Neural progenitor cell (in vitro differentiated cells): ENCODE results near the gene MTG1. TPM values are rescaled to one million over a fixed set of nuclear protein-coding genes. Genes with fewer than 3 reads are reported as not detected.

Experiments
- DNase-seq: peaks from one replicate; pipeline ENCODE4 v3.0.0-alpha.2; 2016; ENCODE audit warnings: low spot score
- H2AFZ ChIP-seq: fragments of 200-600 bp; sonication (generic); replicated peaks from 2 replicates; pipeline ENCODE4 v1.6.1; 2016; ENCODE audit warnings: antibody characterized with exemption
- H3F3A ChIP-seq: fragments of 200-600 bp; sonication (generic); 2 replicates; pipeline ENCODE4 v1.6.1; 2016; ENCODE audit warnings: antibody characterized with exemption, low read depth
- H3K27ac ChIP-seq: fragments of 200-600 bp; sonication (generic); 2 replicates; pipeline ENCODE4 v1.5.1; 2016; ENCODE audit warnings: mild to moderate bottlenecking
- H3K27me3 ChIP-seq: fragments of 200-600 bp; sonication (generic); 2 replicates; pipeline ENCODE4 v1.6.1; 2016; ENCODE audit warnings: mild to moderate bottlenecking, moderate library complexity
- H3K36me3 ChIP-seq: fragments of 200-600 bp; sonication (generic); 2 replicates; pipeline ENCODE4 v1.5.1; 2016
- H3K4me1 ChIP-seq: fragments of 200-600 bp; sonication (generic); 2 replicates; pipeline ENCODE4 v1.6.1; 2016; ENCODE audit warnings: mixed run types
- H3K4me2 ChIP-seq: fragments of 200-600 bp; sonication (generic); 2 replicates; pipeline ENCODE4 v1.6.1; 2016
- H3K4me3 ChIP-seq: fragments of 200-600 bp; sonication (generic); 2 replicates; pipeline ENCODE4 v1.5.1; 2016
- H3K79me2 ChIP-seq: fragments of 200-600 bp; sonication (generic); 2 replicates; pipeline ENCODE4 v1.6.1; 2016; ENCODE audit warnings: low read depth
- H3K9ac ChIP-seq: fragments of 200-600 bp; sonication (generic); 2 replicates; pipeline ENCODE4 v1.6.1; 2016
- H3K9me3 ChIP-seq: fragments of 200-600 bp; sonication (generic); 2 replicates; pipeline ENCODE4 v1.5.1; 2016; ENCODE audit warnings: low read depth
- H4K20me1 ChIP-seq: fragments of 200-600 bp; sonication (generic); 2 replicates; pipeline ENCODE4 v1.6.1; 2016; ENCODE audit warnings: low read depth
- H3K27ac Mint-ChIP-seq: 3 replicates; pipeline ENCODE4 v1.8.0; 2021; ENCODE audit warnings: mixed read lengths
- H3K27me3 Mint-ChIP-seq: 2 replicates; pipeline ENCODE4 v1.8.0; 2022; ENCODE audit warnings: low read depth, mild to moderate bottlenecking, inconsistent platforms, moderate library complexity, mixed read lengths; ENCODE audit not compliant: insufficient read depth
- H3K36me3 Mint-ChIP-seq: 3 replicates; pipeline ENCODE4 v1.8.0; 2021; ENCODE audit warnings: mixed read lengths
- H3K4me1 Mint-ChIP-seq: 3 replicates; pipeline ENCODE4 v1.8.0; 2021; ENCODE audit warnings: mixed read lengths
- H3K4me3 Mint-ChIP-seq: 3 replicates; pipeline ENCODE4 v1.8.0; 2021; ENCODE audit warnings: mild to moderate bottlenecking, moderate library complexity, mixed read lengths
- H3K9me3 Mint-ChIP-seq: 3 replicates; pipeline ENCODE4 v1.8.0; 2020; ENCODE audit warnings: mixed read lengths
- CTCF ChIP-seq: fragments of 200-600 bp; sonication (generic); IDR thresholded peaks from 2 replicates; pipeline ENCODE4 v1.5.1; 2017; ENCODE audit warnings: antibody characterized with exemption, mild to moderate bottlenecking
- EZH2 ChIP-seq: fragments of 200-600 bp; sonication (generic); IDR thresholded peaks from 2 replicates; pipeline ENCODE4 v1.6.1; 2017; ENCODE audit warnings: antibody characterized with exemption, mild to moderate bottlenecking, moderate library complexity
- EZH2phosphoT487 ChIP-seq: fragments of 200-600 bp; sonication (generic); IDR thresholded peaks from 2 replicates; pipeline ENCODE4 v1.6.1; 2017; ENCODE audit warnings: antibody characterized with exemption
- total RNA-seq: library from RNA; depleted of rRNA; stranded (reverse); fragments of >200 nt; gene quantifications from 2 replicates; pipeline ENCODE4 v1.2.3, GENCODE V29; 2015; ENCODE audit warnings: low replicate concordance

The MTG1 gene
- total RNA-seq, 1 donor from 2014 or later, result 28.0 TPM

DNA sequence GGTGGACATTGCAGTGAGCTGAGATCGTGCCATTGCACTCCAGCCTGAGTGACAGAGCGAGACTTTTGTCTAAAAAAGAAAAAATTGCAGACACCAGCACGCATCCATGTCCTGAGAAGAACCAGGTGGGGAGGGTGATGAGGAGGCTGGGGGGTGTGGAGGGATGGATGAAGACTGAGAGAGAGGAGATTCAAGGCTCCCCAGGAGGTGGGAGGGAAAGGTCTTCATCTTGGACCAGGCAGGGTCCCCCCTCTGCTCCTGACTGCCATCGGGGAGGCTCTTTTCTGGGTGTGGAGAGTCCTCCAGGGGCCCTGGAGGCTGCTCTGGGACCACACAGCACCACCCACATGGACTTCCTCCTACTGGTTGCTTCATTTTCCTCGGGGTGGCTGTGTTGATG is 61.2 kb downstream of the MTG1 start:
- H3F3A ChIP-seq, result no peaks in the 10 kb centered on the region
- H2AFZ ChIP-seq, result no peak overlapping the region
- H3K9me3 Mint-ChIP-seq, result peaks cover 17% of the 10 kb centered on the region
- no peak overlapping the region for H3K9ac ChIP-seq
- H3K4me1 Mint-ChIP-seq, result no peaks in the 10 kb centered on the region
- no peaks in the 10 kb centered on the region for H3K36me3 ChIP-seq
- H3K27me3 ChIP-seq, result no peaks in the 10 kb centered on the region
- no peak overlapping the region for H3K27ac ChIP-seq
- peaks cover 2% of the 10 kb centered on the region for H3K27me3 Mint-ChIP-seq
- H3K4me3 Mint-ChIP-seq, result no peak overlapping the region
- no peaks in the 10 kb centered on the region for H3K79me2 ChIP-seq
- no peak for DNase-seq
- no peaks in the 10 kb centered on the region for H3K9me3 ChIP-seq
- no peaks in the 10 kb centered on the region for H4K20me1 ChIP-seq
- no peak overlapping the region for H3K4me3 ChIP-seq
- TF ChIP-seq EZH2, result no peak
- no peak for TF ChIP-seq CTCF
- no peak for TF ChIP-seq EZH2phosphoT487
- H3K36me3 Mint-ChIP-seq, result peaks cover 2% of the 10 kb centered on the region
- H3K4me1 ChIP-seq, result no peaks in the 10 kb centered on the region
- H3K27ac Mint-ChIP-seq, result no peak overlapping the region
- H3K4me2 ChIP-seq, result no peak overlapping the region

DNA sequence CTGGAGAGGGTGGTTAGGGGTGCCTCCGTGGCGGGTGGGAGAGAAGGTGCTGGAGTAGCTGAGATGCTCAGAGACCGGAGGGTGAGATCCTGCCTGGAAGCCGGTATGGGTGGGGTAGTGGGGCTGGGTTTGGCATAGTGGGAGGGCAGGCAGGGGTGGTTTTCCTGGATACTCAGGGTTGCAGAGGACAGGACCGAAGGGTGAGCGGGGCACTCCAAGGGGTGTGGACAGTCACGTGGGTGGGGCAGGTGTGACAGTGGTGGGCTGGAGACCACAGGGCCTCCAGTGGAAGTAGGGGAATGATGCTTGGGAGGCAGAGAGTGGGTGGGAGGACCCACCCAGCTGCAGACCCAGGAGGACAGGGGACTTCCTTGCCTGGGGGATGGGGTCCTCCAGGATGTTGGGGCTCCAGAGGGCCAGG is 61.7 kb downstream of the MTG1 start:
- Mint-ChIP-seq H3K4me3 (no peak overlapping the region), H3K4me1 (no peaks in the 10 kb centered on the region), H3K27me3 (peaks cover 2% of the 10 kb centered on the region), H3K27ac (no peak overlapping the region), H3K9me3 (peaks cover 20% of the 10 kb centered on the region), H3K36me3 (peaks cover 3% of the 10 kb centered on the region)
- TF ChIP-seq EZH2 (no peak), EZH2phosphoT487 (no peak), CTCF (no peak)
- DNase-seq, result no peak
- Histone ChIP-seq H3K4me1 (no peaks in the 10 kb centered on the region), H3K4me3 (no peak overlapping the region), H3K36me3 (no peaks in the 10 kb centered on the region), H3K9me3 (no peaks in the 10 kb centered on the region), H3K4me2 (no peak overlapping the region), H2AFZ (no peak overlapping the region), H3K27ac (no peak overlapping the region), H3K9ac (no peak overlapping the region), H3F3A (no peaks in the 10 kb centered on the region), H3K79me2 (no peaks in the 10 kb centered on the region), H4K20me1 (no peaks in the 10 kb centered on the region), H3K27me3 (no peaks in the 10 kb centered on the region)

DNA sequence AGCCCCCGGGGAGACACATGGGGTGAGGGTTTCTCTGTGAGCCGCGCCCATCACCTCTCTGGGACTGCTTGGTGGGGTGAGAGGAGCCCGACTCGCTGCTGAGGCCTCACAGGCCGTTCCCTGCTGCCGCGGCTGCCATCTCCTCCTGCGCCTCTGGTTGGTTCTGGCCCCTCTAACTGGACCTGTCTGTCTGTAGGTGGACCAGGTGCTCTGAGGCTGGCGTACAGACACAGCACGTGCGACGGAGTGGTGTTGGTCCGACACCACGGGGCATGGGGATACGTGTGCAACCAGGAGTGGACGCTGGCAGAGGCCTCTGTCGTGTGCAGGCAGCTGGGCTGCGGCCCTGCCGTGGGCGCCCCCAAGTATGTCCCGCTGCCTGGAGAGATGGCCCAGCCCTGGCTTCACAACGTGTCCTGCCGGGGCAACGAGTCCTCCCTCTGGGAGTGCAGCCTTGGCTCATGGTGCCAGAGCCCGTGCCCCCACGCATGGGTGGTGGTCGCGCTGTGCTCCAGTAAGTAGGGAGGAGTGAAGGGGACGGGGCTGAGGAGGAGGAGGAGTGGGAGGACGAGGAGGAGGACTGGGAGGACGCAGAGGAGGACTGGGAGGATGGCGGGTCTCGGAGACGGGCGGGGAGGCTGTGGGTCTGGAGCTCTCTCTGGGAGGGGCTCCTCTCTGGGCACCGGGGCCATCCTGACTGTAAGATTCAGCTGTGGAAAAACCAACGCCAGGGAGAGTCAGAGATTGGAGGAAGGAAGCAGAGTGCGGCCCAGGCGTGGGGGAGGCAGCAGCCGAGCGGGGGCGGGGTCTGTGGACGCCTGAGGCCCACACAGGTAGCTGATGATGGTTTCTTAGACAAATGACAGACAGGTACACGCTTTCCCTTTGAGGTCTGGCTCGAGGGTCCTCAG is 62.3 kb downstream of the MTG1 start:
- H2AFZ ChIP-seq, result no peak overlapping the region
- peaks cover 24% of the 10 kb centered on the region for H3K9me3 Mint-ChIP-seq

More for the DNA sequence above, 62.3 kb downstream of the MTG1 start:
- H4K20me1 ChIP-seq, result no peaks in the 10 kb centered on the region
- H3K27ac ChIP-seq, result no peak overlapping the region
- TF ChIP-seq EZH2phosphoT487, result no peak
- TF ChIP-seq EZH2, result no peak
- TF ChIP-seq CTCF, result no peak
- H3K27me3 Mint-ChIP-seq, result peaks cover 2% of the 10 kb centered on the region
- H3F3A ChIP-seq, result no peaks in the 10 kb centered on the region
- no peaks in the 10 kb centered on the region for H3K79me2 ChIP-seq
- no peaks in the 10 kb centered on the region for H3K4me1 ChIP-seq
- H3K4me3 Mint-ChIP-seq, result no peak overlapping the region
- H3K36me3 ChIP-seq, result no peaks in the 10 kb centered on the region
- no peak overlapping the region for H3K4me3 ChIP-seq
- no peak for DNase-seq
- no peaks in the 10 kb centered on the region for H3K27me3 ChIP-seq
- H3K4me2 ChIP-seq, result no peak overlapping the region
- no peaks in the 10 kb centered on the region for H3K9me3 ChIP-seq
- no peak overlapping the region for H3K9ac ChIP-seq
- H3K4me1 Mint-ChIP-seq, result no peaks in the 10 kb centered on the region
- H3K36me3 Mint-ChIP-seq, result peaks cover 3% of the 10 kb centered on the region
- H3K27ac Mint-ChIP-seq, result no peak overlapping the region
